Activated CD4-positive, alpha-beta T cell treated with anti-CD3 and anti-CD28 coated beads, Interleukin-10, Interleukin-2, amounts not matched to agents 100 ng/mL and 50 ng/mL, durations not matched to agents 16 hours and 8 hours (primary cell): ENCODE data around the gene MED9.

Source experiments
- DNase-seq: peaks from one replicate; pipeline ENCODE4 v3.0.0-alpha.2; 2020

Gene MED9

DNA sequence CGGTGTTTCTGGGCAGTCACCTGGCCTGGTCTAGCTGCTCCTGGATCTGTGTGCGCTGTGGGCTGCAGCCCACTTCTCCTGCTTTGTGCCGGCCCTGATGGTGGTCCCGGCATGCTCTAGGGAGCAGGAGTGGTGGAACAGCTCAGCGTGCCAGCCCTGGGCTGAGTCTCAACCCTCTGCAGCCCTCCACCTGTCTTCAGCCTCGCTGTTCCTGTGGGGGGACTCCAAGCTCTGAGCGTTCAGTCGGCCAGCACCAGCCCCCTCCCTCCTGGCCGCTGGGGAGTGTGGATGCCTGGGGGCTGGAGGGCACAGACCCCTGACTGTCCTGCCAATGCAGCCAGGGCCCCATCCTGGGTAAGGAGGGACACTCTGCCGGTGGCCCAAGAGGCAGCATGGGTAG lies 43.1 kb downstream of the MED9 start:
- no peak for DNase-seq

DNA sequence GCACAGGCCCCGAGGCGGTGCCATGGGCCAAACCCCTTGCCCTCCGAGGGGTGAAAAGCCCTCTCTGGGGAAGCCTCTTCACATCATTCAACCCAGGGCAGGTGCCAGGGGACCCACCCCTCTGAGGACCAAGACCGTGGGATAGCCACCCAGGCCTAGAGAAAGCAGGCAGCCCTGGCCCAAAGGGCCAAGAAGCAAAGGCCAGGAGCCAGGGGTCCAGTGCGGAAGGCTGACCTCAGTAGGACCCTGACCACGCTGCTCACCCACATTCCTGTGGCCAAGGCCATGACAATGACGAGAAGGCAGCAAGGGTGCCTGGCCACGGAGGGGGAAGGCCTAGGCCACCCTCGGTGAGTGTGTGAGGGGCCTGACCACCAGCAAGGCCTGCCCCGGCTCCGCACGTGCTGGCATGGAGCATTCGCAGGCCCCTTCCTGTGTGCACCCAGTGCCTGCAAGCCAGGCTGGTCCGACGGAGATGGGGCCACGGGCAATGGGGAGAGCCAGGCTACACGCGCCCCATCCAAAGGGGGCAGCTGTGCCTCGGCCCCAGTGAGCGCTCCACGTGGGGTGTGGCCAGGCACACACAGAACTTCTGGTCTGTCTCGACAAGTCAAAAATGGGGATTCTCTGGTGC lies 43.9 kb downstream of the MED9 start:
- no peak for DNase-seq

DNA sequence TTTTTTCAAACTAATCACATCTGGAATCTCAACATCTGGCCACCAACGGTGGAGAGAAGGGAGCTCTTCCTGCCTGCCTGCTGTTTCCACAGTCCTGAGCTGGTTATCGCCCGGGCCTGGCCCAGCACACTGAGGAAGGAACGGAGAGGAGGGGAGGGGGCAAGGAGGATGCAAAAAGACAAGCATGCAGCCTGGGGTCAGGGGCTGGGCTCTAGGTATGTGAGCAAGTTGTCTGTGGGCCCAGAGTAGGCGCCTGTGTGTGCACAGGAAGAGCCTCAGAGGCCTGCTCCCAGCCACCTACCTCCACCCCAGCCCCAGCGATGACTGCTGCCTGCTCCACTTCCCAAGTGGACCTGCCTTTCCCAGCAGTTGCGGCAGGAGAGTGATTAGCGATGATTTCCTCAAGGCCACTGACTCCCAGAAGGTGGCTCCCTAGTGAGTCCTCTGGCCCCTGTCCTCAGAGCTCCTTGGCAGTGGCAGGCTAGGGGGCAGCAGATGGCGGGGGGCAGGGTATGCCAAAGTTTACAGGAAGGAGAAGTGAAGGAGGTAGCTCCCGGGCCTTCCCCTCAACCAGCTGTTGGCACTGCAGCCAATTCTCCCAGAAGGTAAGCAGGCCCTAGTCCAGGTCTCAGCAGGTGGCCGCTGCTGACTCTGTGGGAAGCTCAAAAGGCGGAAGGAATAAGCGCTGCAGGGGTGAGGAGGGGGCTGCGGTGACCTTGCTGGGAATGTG lies 46.4 kb downstream of the MED9 start:
- no peak for DNase-seq

DNA sequence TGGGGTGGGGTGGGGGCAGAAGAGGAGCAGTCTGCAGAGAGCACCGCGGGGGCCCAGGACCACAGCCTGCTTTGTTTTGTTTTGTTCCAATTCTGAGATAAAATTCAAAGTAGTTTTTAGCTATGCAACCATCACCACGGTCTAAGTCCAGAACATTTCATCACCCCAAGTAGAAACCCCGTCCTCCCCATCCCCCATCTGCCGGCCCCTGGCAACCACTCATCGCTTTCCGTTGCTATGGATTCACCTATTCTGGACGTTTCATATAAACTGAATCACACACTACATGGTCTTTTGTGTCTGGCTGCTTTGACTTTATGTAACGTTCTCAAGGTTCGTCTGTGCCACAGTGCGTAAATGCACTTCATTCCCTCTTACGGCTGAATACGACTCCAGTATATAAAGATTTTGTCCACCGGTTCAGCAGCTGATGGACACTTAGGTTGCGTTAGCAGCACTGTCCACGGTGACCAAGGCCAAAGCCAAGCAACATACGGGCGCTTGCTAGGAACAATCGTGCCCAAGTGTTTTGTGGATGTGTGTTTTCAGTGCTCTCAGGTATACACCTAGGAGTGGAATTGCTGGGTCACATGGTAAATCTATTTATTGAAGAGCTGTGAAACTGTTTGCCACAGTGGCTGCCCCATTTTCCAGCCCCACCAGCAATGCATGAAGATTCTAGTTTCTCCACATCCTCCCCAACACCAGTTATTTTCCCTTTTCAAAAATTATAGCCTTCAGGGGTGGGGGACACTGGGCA lies 47.1 kb downstream of the MED9 start:
- DNase-seq, result no peak

DNA sequence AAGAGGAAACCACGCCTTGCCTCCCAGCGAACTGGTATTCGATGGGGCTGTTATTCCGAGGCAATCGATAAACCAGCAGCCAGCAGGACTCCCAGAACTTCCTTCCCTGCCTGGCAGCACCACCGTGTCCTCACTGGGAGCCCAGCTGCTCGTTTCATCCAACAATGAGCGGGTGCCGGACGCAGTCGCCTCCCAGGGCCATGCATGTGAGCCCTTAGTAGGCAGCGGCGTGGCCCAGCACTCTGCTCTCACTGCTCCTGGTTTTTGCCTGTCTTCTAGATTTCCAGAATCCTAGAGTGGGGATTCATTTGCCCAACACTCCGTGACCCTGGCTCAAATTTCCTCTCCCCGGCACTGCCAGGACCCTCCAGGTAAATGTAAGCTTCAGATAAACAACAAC lies 48.5 kb downstream of the MED9 start:
- no peak for DNase-seq

DNA sequence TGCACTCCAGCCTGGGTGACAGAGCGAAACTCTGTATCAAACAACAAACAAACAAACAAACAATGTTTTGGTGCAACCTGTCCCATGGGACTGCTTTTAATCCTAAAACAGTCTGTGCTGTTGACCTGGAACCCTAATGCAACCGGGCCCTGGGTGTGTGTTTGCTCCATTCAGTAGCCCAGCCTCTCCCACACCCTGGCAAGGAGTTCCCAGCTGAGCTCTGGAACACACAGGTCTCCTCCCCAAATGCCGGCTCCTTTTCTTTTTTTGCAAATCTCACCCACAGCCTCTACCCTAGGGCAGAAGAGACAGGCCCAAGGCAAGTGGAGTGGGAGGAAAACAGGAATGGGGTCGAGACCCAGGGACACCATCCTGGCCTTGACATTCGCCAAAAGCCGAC lies 49.2 kb downstream of the MED9 start:
- no peak for DNase-seq

DNA sequence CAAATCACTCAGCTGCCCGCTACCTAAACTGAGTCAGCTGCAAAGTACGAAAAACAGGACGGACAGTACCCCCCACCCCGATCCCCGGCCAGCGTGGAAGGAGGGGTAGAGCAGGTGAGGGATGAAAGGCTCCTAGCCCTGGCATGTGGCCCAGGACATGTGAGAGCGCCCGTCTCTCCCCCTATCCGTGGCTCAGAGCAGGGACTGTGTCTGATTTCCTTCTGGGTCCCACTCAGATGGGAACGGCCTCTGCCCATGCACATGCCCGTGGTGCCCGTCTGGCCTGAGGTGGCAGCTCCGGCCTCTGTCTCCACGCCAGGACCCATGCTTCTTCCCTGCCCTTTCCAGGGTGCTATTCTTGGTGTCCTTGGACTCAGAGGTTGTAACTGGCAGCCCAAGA lies 49.6 kb downstream of the MED9 start:
- no peak for DNase-seq

DNA sequence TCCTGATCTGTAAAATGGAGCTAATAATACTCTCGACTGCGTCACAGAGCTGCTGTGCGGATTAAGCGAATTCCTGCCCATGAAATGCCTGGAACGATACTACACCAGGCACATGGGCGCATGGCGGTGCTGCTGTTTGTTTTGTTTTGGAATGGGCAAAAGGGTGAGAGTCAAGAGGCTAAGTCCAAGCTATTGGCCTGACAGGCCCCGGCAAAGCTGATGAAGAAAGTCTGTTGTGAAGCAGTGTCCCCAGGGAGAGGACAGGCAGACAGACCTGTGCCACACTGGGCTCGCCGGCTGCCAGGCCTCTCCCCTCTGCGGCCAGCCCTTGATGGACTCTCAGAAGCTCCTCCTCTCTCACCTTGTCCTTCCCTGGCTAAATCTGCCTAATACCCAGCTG lies 50.7 kb downstream of the MED9 start:
- DNase-seq, result no peak

DNA sequence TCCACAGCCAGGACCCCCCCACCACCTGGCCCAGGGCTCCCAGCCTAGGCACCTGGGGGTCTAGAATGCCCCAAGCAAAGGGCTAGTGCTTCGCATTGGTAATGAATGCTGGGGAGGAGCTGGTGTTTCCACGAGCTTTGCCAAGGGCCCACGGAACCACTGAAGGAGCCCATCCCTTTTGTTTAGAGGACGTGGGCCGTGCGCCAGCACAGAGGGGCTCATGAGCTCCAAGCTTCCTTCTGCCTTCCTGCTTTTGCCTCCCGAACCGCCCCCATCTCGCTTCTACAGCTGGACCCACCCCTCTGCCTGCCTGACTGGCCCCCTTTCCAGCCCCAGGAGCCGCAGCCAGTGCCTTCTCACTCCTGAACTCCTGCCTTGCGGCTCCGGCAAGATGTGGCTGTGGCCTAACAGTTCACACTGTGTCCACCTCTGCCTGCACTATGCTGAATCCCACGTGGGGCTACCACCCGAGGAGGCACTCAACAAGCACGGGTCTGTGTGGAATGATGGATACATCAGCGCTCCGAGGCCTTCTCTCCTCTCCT lies 51.2 kb downstream of the MED9 start:
- no peak for DNase-seq

DNA sequence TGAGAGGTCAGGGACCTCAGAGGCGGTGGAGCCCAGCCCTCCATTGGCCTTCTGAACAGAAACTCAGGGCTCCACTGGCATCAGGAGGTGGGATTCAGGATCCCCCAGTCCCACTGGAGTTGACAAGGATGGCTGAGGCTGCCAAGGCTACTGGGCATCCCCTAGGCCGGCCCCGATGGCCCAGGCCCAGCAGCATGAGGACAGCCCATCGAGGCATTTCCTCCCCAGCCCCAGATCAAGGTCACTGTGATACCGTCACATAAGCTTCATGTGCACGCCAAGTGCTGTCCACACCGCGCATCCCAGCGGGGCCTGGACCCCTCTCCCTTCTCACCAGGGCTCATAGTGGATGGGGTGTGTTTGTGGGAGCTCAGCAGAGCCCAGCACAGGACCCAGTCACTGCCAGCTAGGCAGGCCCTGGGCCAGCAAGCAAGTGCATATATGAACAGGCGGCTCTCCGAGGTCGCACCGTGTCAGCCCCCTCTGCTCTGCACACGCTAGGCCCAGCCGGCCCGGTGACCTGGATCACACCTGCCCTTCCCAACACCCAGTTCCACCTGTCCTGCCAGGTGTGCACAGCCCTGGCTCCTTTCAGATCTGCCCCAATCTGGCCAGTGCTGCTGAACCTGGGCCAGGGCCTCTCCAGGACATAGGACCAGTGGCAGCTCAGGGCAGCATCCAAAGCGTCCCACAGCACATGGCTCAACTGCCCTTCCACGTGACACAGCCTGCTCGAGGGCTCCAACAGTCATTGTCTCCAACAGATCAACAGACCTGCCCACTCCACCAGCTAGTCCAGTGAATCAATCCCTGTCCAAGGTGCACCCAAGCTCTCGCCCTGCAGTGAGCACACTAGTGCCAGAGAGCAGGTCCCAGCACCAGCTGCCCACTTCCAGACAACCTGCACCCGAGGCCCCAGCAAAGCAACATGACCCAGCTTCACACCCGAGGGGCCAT lies 52.2 kb downstream of the MED9 start:
- DNase-seq, result no peak

DNA sequence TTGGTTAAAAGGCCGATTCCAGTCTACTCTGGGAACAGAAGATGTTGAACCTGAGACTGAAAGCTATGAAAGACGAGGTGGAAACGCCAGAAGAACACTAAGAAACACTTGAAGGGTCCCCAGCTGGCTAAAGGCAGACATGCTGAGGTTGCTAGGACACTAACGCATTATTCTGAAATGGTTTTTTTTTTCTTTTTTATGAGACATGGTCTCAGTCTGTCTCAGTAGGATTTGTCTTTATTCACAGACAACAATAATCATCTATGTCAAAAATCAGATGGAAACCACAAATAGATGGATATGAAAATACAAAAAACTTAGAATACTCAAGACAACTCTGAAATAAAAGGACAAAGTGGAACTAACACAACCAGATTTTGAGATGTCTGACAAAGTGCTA lies 54.4 kb downstream of the MED9 start:
- no peak for DNase-seq

DNA sequence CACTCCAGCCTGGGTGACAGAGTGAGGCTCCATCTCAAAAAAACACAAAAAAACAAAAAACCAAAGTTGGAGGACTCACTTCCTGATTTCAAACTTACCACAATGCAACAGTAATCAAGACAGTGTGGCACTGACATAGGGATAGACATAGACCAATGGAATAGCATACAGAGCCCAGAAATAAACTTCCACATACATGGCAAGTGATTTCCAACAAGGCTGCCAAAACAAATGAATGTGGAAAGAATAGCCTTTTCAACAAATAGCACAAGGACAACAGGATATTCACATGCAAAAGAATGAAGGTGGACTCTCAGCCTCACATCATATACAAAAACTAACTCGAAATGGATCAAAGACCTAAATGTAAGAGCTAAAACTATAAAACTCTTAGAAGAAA lies 56.2 kb downstream of the MED9 start:
- no peak for DNase-seq

DNA sequence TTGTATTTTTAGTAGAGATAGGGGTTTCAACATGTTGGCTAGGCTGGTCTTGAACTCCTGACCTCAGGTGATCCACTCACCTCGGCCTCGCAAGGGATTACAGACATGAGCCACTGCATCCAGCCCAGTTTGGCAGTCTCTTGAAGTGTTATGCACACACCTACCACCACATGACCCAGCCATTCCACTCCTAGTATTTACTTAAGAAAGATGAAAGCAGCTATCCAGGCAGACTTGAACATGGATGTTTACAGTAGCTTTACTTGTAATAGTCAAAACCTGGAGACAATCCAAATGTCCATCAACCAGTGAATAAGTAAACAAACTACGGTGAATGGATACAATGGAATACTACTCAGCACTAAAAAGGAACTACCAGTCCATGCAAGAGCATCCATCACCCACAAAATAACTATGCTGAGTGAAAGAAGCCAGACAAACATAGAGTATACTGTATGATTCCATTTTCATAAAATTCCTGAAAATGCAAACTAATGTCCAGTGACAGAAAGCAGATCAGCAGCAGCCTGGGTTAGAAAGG lies 57.2 kb downstream of the MED9 start:
- no peak for DNase-seq

DNA sequence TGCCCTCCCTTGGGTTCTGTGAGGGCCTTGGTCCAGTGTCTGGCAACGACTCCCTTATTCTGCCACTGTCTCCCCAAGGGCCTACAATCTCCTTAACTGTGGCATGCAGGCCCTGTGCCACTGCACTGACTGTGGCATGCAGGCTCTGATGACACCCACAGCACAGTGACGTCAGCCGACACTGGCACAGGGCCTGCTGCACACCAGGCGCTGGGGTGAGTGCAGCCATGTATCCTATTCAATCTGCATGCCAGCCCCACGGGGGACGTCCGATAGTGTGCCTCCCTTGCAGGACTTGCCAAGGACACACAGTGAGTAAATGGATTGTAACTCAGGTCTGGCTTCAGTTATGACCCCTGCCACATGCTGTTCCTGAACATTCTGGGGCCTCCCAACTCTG lies 59.2 kb downstream of the MED9 start:
- DNase-seq, result no peak

DNA sequence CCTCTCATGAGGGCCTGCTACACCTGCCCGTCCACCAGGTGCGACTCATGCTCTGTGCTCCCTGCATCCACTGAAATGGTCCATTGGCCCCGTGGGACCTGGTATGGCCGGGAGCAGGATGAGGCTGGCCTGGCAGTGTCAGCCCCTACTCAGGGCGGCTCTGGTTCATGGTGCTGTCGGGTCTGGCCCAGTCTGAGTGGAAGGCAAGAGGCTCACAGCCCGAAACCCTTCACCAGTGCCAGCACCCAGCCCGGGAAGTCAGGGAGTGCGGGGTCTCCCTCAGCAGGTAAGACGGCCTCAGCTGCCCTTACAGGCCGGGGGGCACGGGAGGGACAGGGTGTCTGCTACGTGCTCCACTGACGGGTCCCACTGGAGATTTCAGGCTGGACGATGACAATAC lies 59.9 kb downstream of the MED9 start:
- no peak for DNase-seq

DNA sequence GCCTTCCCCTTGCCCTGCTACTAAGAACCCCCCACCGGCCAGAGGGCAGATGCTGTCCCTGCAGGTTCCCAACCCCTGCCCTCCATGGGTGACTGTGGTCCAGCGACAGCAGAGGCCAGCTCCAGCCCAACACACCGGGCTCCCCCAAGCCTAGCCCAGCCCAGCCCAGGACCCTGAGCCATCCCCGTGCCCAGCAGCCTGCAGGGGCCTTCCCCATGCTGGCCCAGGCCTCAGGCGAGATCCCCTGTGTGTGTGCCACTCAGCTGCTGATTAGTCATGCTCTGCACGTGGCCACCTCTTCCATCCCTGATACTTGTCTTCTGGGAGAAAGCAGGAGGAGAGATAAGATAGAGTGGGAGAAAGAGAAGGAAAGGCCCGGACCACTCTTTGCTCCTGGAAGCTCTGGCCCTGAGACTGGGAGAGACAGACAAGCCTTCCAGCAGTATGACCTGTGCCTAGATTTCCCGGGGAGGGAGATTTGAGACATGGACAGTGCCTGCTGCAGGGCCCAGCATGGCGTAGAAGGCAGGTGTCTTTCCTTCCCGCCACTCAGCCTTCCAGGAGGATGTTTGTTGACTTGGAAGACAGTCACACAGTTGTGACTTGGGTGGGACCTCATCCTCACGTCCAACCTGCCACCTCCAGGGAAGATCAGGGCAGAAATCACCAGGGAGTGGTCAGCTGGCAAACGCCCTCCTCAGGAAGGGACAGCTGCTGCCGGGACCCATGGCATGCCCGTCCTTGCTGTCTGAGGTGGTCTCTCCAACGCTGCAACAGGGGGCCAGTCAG lies 60.7 kb downstream of the MED9 start:
- DNase-seq, result no peak

DNA sequence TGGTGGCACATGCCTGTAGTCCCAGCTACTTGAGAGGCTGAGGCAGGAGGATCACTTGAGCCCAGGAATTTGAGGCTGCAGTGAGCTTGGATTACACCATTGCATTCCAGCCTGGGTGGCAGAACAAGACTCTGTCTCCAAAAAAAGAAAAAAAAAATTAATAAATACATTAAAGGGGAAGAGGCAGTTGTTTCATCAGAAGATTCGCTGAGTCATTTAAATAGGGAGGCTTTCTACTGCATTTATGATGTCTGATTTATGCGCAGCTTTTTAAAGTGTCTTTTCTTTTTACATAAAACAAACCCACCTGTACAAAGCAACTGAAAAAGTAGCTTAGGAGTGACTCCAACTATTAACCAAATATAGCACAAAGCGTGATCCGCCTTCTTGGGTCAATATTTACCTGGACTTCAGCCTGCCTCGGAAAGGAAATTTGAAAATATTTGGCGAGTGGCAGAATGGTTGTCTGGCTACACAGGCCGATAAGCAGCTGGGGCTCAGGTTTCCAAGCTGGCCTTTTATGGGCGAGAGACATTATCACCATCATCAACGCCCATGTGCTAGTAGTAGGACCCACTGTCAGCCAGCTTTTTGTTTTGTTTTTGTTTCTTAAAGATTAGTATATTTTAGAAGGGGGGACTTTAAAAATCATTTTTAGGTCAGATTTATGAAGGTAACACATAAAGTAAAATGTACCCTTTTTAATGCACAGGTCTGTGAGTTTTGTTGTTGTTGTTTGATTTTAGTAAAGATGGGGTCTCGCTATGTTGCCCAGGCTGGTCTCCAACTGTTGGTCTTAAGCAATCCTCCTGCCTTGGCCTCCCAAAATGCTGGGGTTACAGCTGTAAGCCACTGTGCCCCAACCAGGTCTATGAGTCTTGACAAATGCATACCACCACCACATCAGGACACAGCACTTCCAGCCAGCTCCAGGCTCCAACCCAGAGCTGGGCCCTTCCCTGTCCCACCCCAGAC lies 61.9 kb downstream of the MED9 start:
- DNase-seq, result no peak

DNA sequence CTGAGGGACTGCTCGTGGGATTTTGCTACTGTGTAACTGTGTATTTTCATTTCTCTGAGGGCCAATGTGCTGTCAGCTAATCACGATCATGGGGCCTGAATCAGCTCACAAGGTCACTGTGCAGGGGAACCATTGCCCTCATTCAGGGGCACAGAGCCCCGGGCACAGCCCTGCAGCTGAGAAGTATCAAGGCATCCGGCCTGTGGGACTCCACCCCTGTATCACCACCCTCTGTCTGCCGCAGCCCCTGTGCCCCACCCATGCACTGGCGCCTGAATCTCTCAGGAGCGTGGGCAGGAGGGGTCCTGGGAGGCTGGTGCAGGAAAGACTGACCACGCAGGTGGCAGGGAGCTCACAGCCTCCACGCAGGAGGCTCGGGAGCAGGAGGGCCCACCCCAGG lies 62.8 kb downstream of the MED9 start:
- no peak for DNase-seq

DNA sequence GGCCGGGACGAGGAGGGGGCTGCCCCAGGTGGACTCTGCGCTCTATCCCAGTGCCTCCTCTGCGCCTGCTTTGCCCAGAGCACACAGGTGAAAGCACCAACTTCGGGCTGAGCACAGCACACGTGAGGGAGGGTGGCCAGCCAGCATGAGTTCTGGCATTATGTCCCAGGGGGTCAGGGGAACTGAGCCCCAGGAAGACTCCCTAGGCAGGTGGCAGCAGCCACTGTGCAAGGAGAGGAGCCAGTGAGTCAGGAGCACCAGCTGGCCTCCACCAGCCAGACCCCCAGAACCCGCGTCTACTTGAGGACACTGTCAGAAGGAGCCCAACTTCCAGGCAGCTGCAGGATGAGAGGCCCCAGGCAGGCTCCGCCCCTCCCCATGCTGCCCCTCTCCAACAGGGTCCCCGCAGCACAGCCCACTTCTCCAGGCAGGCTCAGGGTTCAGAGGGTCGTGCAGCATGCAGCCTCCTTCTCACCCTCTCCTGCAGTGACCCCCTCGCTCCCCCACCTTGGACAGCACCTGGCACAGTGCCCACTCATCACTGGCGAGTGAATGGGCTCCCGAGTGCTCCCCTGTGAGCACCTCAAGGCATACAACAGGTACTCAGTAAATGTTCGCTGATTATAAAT lies 63.6 kb downstream of the MED9 start:
- DNase-seq, result no peak
